HG02759 (cell line): ENCODE data around the gene LMBR1.
"Not testable (repeated sequence)": the region's sequence is repeated elsewhere in the genome, so short reads cannot be mapped to it uniquely, and the experiment has no call there.

ENCODE experiments used
- ATAC-seq: cut with Tn5 transposase; IDR thresholded peaks from one replicate; pipeline ENCODE4 v1.9.1; 2021; ENCODE audit warnings: mild to moderate bottlenecking, moderate library complexity; ENCODE audit not compliant: unreplicated experiment

The LMBR1 gene

GRCh38 chr7:156906200-156906649 is 13.2 kb upstream of the LMBR1 start:
- ATAC-seq = no peak

- no peak for ATAC-seq
Observed at GRCh38 chr7:156903232-156903909, 10.4 kb upstream of the LMBR1 start.

GRCh38 chr7:156900093-156900492 is 7.1 kb upstream of the LMBR1 start:
- ATAC-seq = not testable (repeated sequence)

- no peak for ATAC-seq
Observed at GRCh38 chr7:156898938-156899337, 6.0 kb upstream of the LMBR1 start.

- ATAC-seq = no peak
Observed at GRCh38 chr7:156897673-156898072, 4.7 kb upstream of the LMBR1 start.

GRCh38 chr7:156896388-156897022 is 3.5 kb upstream of the LMBR1 start:
- no peak for ATAC-seq

- ATAC-seq = no peak
Observed at GRCh38 chr7:156895024-156895780, 2.2 kb upstream of the LMBR1 start.

GRCh38 chr7:156892081-156892800 is 742 bp downstream of the LMBR1 start:
- peak; percentile 24 for ATAC-seq

GRCh38 chr7:156889746-156890145 is 3.2 kb downstream of the LMBR1 start:
- no peak for ATAC-seq

GRCh38 chr7:156889089-156889488 is 3.9 kb downstream of the LMBR1 start:
- no peak for ATAC-seq

GRCh38 chr7:156886020-156886795 is 6.8 kb downstream of the LMBR1 start:
- no peak for ATAC-seq

- ATAC-seq = no peak
Observed at GRCh38 chr7:156881679-156882078, 11.3 kb downstream of the LMBR1 start.

GRCh38 chr7:156875766-156876165 is 17.2 kb downstream of the LMBR1 start:
- no peak for ATAC-seq

- not testable (repeated sequence) for ATAC-seq
Observed at GRCh38 chr7:156868363-156868762, 24.6 kb downstream of the LMBR1 start.

- no peak for ATAC-seq
Observed at GRCh38 chr7:156865493-156865892, 27.5 kb downstream of the LMBR1 start.

- ATAC-seq = not testable (repeated sequence)
Observed at GRCh38 chr7:156862022-156862421, 31.0 kb downstream of the LMBR1 start.

GRCh38 chr7:156861212-156861611 is 31.8 kb downstream of the LMBR1 start:
- no peak for ATAC-seq

GRCh38 chr7:156860099-156860498 is 32.9 kb downstream of the LMBR1 start:
- ATAC-seq = not testable (repeated sequence)

GRCh38 chr7:156858523-156858922 is 34.5 kb downstream of the LMBR1 start:
- no peak for ATAC-seq

- ATAC-seq = no peak
Observed at GRCh38 chr7:156857757-156858156, 35.2 kb downstream of the LMBR1 start.
